Activated T-cell treated with anti-CD3 and anti-CD28 coated beads, Interleukin-2, amount 50 U/mL, for 48 hours (primary cell): ENCODE results near the gene LIN7C.
"Not testable (repeated sequence)": the region's sequence is repeated elsewhere in the genome, so short reads cannot be mapped to it uniquely, and the experiment has no call there.

Experiments used
- DNase-seq, 2 experiments: peaks; one replicate each; pipeline ENCODE4 v3.0.0-alpha.2; 2020

Gene LIN7C

GRCh38 chr11:27506200-27507182 lies at the start of gene LIN7C:
Gene LIN7C (minus strand): TSS chr11:27506769. CDS start chr11:27506752, 17 bp downstream.
- peak; percentile 95 to 97 for DNase-seq

- DNase-seq = no peak
Observed at GRCh38 chr11:27555264-27555663, 48.7 kb upstream of the LIN7C start.

- DNase-seq = no peak
Observed at GRCh38 chr11:27553186-27553585, 46.6 kb upstream of the LIN7C start.

- no peak for DNase-seq
Observed at GRCh38 chr11:27552341-27552740, 45.8 kb upstream of the LIN7C start.

- DNase-seq = no peak
Observed at GRCh38 chr11:27551127-27551526, 44.6 kb upstream of the LIN7C start.

GRCh38 chr11:27545946-27546345 lies 39.4 kb upstream of the LIN7C start:
- no peak for DNase-seq

GRCh38 chr11:27545035-27545434 lies 38.5 kb upstream of the LIN7C start:
- DNase-seq = no peak

GRCh38 chr11:27541790-27542189 lies 35.2 kb upstream of the LIN7C start:
- no peak for DNase-seq

- DNase-seq = no peak
Observed at GRCh38 chr11:27540051-27540450, 33.5 kb upstream of the LIN7C start.

GRCh38 chr11:27535103-27535502 lies 28.5 kb upstream of the LIN7C start:
- no peak for DNase-seq

GRCh38 chr11:27532652-27533325 lies 26.2 kb upstream of the LIN7C start:
- no peak for DNase-seq

- DNase-seq = no peak
Observed at GRCh38 chr11:27528712-27529111, 22.1 kb upstream of the LIN7C start.

GRCh38 chr11:27526535-27526934 lies 20.0 kb upstream of the LIN7C start:
- no peak for DNase-seq

GRCh38 chr11:27525824-27526516 lies 19.4 kb upstream of the LIN7C start:
- no peak for DNase-seq

GRCh38 chr11:27524155-27524554 lies 17.6 kb upstream of the LIN7C start:
- DNase-seq = no peak

- DNase-seq = no peak
Observed at GRCh38 chr11:27520226-27520625, 13.7 kb upstream of the LIN7C start.

- no peak for DNase-seq
Observed at GRCh38 chr11:27518518-27518917, 11.9 kb upstream of the LIN7C start.

- DNase-seq = not testable (repeated sequence)
Observed at GRCh38 chr11:27517490-27517889, 10.9 kb upstream of the LIN7C start.

GRCh38 chr11:27514558-27514957 lies 8.0 kb upstream of the LIN7C start:
- no peak for DNase-seq

GRCh38 chr11:27514076-27514475 lies 7.5 kb upstream of the LIN7C start:
- no peak for DNase-seq

GRCh38 chr11:27513389-27513788 lies 6.8 kb upstream of the LIN7C start:
- no peak for DNase-seq

GRCh38 chr11:27512238-27512637 lies 5.7 kb upstream of the LIN7C start:
- no peak for DNase-seq

- no peak for DNase-seq
Observed at GRCh38 chr11:27509908-27510307, 3.3 kb upstream of the LIN7C start.
